Fibroblast of skin of scalp (primary cell): Measurements from ENCODE around the gene DUOXA1. TPM values are rescaled to one million over a fixed set of nuclear protein-coding genes. Genes with fewer than 3 reads are reported as not detected.

Source experiments
- DNase-seq: peaks from one replicate; pipeline ENCODE4 v3.0.0-alpha.2; 2013
- polyA plus RNA-seq, 2 experiments: library from polyadenylated mRNA; unstranded; fragments of 120-200 nt; gene quantifications; one replicate each; pipeline ENCODE4 v1.2.1, GENCODE V29; 2013; ENCODE audit not compliant: insufficient read length in 2 of 2

DUOXA1 gene
- not detected for polyA plus RNA-seq (2013, experiment 1 of 2; ENCODE audit: insufficient read length)
- not detected for polyA plus RNA-seq (2013, experiment 2 of 2; ENCODE audit: insufficient read length)

- no peak for DNase-seq
Observed at GRCh38 chr15:45129651-45130129, at the start of gene DUOXA1, which contains the start of gene DUOX1. Gene DUOXA1, minus strand, starts transcription at chr15:45129879. Its CDS starts 6,865 bp downstream, at chr15:45123014. Gene DUOX1, plus strand, starts transcription at chr15:45129994. Its CDS starts 1,973 bp downstream, at chr15:45131967.

GRCh38 chr15:45177285-45177684 is 47.6 kb upstream of the DUOXA1 start:
- no peak for DNase-seq

- DNase-seq = no peak
Observed at GRCh38 chr15:45174577-45174976, 44.9 kb upstream of the DUOXA1 start.

- DNase-seq = no peak
Observed at GRCh38 chr15:45174069-45174468, 44.4 kb upstream of the DUOXA1 start.

GRCh38 chr15:45171912-45172311 is 42.2 kb upstream of the DUOXA1 start:
- no peak for DNase-seq

GRCh38 chr15:45169608-45170480 is 40.2 kb upstream of the DUOXA1 start:
- no peak for DNase-seq

- no peak for DNase-seq
Observed at GRCh38 chr15:45168751-45169551, 39.3 kb upstream of the DUOXA1 start.

- DNase-seq = no peak
Observed at GRCh38 chr15:45168286-45168685, 38.6 kb upstream of the DUOXA1 start.

- DNase-seq = no peak
Observed at GRCh38 chr15:45167631-45168205, 38.0 kb upstream of the DUOXA1 start.

GRCh38 chr15:45166834-45167630 is 37.4 kb upstream of the DUOXA1 start:
- peak; percentile 90 for DNase-seq

GRCh38 chr15:45165536-45165935 is 35.9 kb upstream of the DUOXA1 start:
- DNase-seq = no peak

- DNase-seq = no peak
Observed at GRCh38 chr15:45164914-45165313, 35.2 kb upstream of the DUOXA1 start.

GRCh38 chr15:45163508-45163856 is 33.8 kb upstream of the DUOXA1 start:
- no peak for DNase-seq

GRCh38 chr15:45162771-45163507 is 33.3 kb upstream of the DUOXA1 start:
- peak; percentile 81 for DNase-seq

GRCh38 chr15:45161666-45162065 is 32.0 kb upstream of the DUOXA1 start:
- DNase-seq = no peak

GRCh38 chr15:45157974-45158373 is 28.3 kb upstream of the DUOXA1 start:
- peak; percentile 76 for DNase-seq

- peak; percentile 52 for DNase-seq
Observed at GRCh38 chr15:45156744-45157455, 27.2 kb upstream of the DUOXA1 start.

- DNase-seq = no peak
Observed at GRCh38 chr15:45155739-45156138, 26.1 kb upstream of the DUOXA1 start.

- no peak for DNase-seq
Observed at GRCh38 chr15:45151998-45152828, 22.5 kb upstream of the DUOXA1 start.

- no peak for DNase-seq
Observed at GRCh38 chr15:45150997-45151396, 21.3 kb upstream of the DUOXA1 start.
